Ishikawa (cell line): ENCODE measurements around the gene ABCA1.

Experiments
- EGR1 ChIP-seq: IDR thresholded peaks from 2 replicates; pipeline ENCODE4 v1.6.1; 2012
- RAD21 ChIP-seq: IDR thresholded peaks from 2 replicates; pipeline ENCODE4 v1.6.1; 2012; ENCODE audit warnings: low read depth
- TF ChIP-seq, protein P1 (sequence below): IDR thresholded peaks from 2 replicates; pipeline ENCODE4 v1.6.1; 2012; ENCODE audit warnings: low read depth, mild to moderate bottlenecking

GRCh38 chr9:104775976-104776375, 152.0 kb downstream of the ABCA1 start:
- TF ChIP-seq EGR1, result no peak
- no peak for TF ChIP-seq RAD21
- TF ChIP-seq, protein P1, sequence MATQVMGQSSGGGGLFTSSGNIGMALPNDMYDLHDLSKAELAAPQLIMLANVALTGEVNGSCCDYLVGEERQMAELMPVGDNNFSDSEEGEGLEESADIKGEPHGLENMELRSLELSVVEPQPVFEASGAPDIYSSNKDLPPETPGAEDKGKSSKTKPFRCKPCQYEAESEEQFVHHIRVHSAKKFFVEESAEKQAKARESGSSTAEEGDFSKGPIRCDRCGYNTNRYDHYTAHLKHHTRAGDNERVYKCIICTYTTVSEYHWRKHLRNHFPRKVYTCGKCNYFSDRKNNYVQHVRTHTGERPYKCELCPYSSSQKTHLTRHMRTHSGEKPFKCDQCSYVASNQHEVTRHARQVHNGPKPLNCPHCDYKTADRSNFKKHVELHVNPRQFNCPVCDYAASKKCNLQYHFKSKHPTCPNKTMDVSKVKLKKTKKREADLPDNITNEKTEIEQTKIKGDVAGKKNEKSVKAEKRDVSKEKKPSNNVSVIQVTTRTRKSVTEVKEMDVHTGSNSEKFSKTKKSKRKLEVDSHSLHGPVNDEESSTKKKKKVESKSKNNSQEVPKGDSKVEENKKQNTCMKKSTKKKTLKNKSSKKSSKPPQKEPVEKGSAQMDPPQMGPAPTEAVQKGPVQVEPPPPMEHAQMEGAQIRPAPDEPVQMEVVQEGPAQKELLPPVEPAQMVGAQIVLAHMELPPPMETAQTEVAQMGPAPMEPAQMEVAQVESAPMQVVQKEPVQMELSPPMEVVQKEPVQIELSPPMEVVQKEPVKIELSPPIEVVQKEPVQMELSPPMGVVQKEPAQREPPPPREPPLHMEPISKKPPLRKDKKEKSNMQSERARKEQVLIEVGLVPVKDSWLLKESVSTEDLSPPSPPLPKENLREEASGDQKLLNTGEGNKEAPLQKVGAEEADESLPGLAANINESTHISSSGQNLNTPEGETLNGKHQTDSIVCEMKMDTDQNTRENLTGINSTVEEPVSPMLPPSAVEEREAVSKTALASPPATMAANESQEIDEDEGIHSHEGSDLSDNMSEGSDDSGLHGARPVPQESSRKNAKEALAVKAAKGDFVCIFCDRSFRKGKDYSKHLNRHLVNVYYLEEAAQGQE, result no peak
